IPS-15b (cell line): ENCODE results near the gene TADA2A.
"Not testable (repeated sequence)": the region's sequence is repeated elsewhere in the genome, so short reads cannot be mapped to it uniquely, and the experiment has no call there.

ENCODE experiments used
- H3K27me3 ChIP-seq: one replicate; pipeline ENCODE4 v1.6.1; 2013; ENCODE audit warnings: low read length; ENCODE audit not compliant: control insufficient read depth, insufficient read depth
- H3K36me3 ChIP-seq: one replicate; pipeline ENCODE4 v1.6.1; 2013; ENCODE audit warnings: low read length; ENCODE audit not compliant: control insufficient read depth, insufficient read depth
- H3K4me1 ChIP-seq: one replicate; pipeline ENCODE4 v1.6.1; 2013; ENCODE audit warnings: mild to moderate bottlenecking, low read length; ENCODE audit not compliant: control insufficient read depth, insufficient read depth
- H3K4me3 ChIP-seq: one replicate; pipeline ENCODE4 v1.5.1; 2013; ENCODE audit warnings: low read depth, low read length
- H3K9ac ChIP-seq: one replicate; pipeline ENCODE4 v1.6.1; 2013; ENCODE audit warnings: low read depth, mild to moderate bottlenecking, low read length
- H3K9me3 ChIP-seq: one replicate; pipeline ENCODE4 v1.6.1; 2013; ENCODE audit warnings: mild to moderate bottlenecking, low read length; ENCODE audit not compliant: control insufficient read depth, insufficient read depth

Gene TADA2A

DNA sequence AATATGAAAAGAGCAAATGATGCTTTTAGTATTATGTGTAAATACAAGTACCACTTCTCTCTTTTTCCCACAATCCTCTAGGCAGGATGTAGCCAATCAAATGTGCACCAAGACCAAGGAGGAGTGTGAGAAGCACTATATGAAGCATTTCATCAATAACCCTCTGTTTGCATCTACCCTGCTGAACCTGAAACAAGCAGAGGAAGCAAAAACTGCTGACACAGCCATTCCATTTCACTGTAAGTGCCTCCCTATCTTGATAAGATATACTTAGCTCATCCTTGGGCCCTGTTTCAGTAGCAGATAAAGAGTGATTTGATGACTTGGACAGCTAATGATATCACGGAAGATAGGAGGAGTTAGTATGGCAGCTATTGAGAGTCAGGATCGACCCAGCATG is 33.7 kb downstream of the TADA2A start:
- H3K36me3 ChIP-seq = peaks cover 7% of the 10 kb centered on the region
- no peak overlapping the region for H3K9ac ChIP-seq
- H3K27me3 ChIP-seq = no peaks in the 10 kb centered on the region
- no peaks in the 10 kb centered on the region for H3K4me1 ChIP-seq
- no peaks in the 10 kb centered on the region for H3K9me3 ChIP-seq
- no peak overlapping the region for H3K4me3 ChIP-seq

DNA sequence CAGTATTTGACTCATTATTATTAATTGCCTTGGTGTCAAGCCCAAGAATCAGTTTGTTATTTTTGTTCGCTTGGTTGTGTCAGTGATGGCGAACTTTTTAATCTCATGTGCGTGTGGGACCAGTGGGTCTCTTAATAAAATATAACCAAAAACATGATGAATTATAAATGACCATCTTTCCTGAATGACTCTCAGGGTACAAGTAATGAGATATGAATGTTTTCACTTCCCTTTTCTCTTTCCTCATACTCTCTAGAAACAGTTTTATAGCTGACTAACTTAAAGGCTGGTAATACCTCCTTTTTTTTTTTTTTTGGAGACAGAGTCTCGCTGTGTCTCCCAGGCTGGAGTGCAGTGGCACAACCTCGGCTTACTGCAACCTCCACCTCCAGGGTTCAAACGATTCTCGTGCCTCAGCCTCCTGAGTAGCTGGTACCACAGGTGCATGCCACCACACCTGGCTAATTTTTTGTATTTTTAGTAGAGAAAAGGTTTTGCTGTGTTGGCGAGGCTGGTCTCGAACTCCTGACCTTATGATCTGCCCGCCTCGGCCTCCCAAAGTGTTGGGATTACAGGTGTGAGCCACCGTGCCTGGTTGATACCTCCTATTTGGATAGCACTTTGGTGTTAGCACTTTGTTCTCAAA is 34.8 kb downstream of the TADA2A start:
- H3K4me3 ChIP-seq, H3K9me3 ChIP-seq, H3K9ac ChIP-seq, H3K36me3 ChIP-seq, H3K4me1 ChIP-seq, H3K27me3 ChIP-seq: not testable (repeated sequence)

DNA sequence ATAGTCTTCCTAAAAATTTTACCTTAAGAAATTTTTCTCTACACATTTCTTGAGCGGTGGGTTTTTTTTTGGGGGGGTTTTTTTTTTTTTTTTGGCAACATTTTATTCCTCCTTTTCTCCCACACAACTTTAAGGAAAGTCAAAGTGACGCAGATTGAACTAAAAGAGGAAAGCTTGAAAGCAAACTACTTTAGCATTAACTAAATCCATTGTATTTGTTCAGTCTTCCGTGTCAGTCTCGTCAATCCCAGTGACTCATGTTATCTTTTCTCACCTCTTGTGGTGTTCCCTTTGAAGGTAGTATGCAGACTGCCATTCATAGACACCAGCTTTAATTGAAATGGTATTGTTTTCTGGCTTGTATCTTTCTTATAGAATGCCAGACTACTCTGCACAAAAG is 39.3 kb downstream of the TADA2A start:
- Histone ChIP-seq H3K9ac (no peak overlapping the region), H3K4me1 (no peaks in the 10 kb centered on the region), H3K4me3 (no peak overlapping the region), H3K9me3 (no peaks in the 10 kb centered on the region), H3K27me3 (no peaks in the 10 kb centered on the region), H3K36me3 (peaks cover 3% of the 10 kb centered on the region)

DNA sequence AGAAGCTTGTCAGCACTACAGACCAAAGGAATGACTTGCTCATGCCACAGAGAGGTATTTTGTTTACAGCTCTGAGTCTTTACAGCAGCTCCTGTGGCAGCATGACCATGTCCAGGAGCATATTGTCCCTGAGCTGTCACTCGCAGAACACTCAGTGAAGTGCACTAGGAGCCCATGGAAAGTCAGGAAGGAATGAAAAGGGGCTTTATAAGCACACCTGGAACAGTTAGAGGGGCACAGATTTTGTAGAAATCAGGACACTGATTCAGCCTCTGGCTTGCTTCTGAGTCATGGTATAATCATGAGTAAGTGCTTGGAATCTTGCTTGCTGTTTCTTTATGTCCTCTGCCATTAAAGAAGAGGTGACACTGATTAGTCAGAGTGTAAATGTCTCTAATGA is 41.0 kb downstream of the TADA2A start:
- Histone ChIP-seq H3K36me3 (no peaks in the 10 kb centered on the region), H3K4me1 (no peaks in the 10 kb centered on the region), H3K4me3 (no peak overlapping the region), H3K27me3 (no peaks in the 10 kb centered on the region), H3K9ac (no peak overlapping the region), H3K9me3 (no peaks in the 10 kb centered on the region)

DNA sequence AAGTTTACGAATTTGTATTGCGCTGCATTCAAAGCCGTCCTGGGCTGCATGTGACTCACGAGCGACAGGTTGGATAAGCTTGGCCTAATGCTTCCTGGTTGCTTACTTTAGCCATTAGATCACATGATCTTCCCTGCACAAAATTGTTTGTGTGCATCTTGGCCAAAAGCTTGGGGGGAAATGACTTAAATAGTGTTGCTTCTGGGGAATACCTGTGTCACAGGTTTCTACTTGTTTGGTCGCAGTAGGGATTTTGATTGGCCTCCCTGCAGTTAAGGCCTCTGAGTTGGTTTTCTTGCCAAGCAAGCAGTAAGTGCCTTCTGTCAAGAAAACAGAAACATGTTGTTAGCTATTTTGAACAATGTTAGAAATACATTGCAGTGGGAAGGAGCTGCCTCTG is 43.4 kb downstream of the TADA2A start:
- Histone ChIP-seq H3K9me3 (no peaks in the 10 kb centered on the region), H3K36me3 (no peaks in the 10 kb centered on the region), H3K4me1 (no peaks in the 10 kb centered on the region), H3K27me3 (no peaks in the 10 kb centered on the region), H3K4me3 (no peak overlapping the region), H3K9ac (no peak overlapping the region)

DNA sequence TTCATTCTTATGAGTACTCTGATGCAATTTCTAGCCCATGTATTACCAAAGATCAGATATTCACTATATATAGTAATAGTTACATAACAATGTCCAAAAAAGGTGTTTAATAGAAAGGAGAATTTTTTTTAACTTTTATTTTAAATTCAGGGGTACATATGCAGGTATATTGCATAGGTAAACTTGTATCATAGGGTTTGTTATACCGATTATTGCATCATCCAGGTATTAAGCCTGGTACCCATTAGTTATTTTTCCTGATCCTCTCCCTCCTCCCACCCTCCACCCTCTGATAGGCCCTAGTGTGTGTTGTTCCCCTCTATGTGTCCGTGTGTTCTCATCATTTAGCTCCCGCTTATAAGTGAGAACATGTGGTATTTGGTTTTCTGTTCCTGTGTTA is 51.1 kb downstream of the TADA2A start:
- not testable (repeated sequence) for H3K9ac ChIP-seq, H3K27me3 ChIP-seq, H3K9me3 ChIP-seq, H3K4me3 ChIP-seq, H3K36me3 ChIP-seq, H3K4me1 ChIP-seq

DNA sequence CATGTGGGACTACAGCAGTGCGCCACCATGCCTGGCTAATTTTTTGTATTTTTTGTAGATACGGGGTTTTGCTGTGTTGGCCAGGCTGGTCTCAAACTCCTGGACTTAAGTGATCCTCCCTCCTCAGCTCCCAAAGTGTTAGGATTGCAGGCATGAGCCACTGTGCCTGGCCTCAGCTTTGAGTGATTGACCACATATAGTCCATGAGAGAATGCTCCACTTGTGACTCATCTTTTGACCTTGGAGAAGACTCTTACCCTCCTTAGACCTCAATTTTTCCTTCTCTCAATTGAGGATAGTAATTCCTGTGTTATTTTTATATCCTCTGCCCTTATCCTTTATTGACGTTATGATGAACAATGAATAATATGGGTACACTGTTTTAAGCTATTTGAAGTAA is 52.1 kb downstream of the TADA2A start:
- no peak overlapping the region for H3K9ac ChIP-seq
- no peak overlapping the region for H3K4me3 ChIP-seq
- H3K27me3 ChIP-seq = no peaks in the 10 kb centered on the region
- H3K4me1 ChIP-seq = no peaks in the 10 kb centered on the region
- H3K9me3 ChIP-seq = no peaks in the 10 kb centered on the region
- H3K36me3 ChIP-seq = no peaks in the 10 kb centered on the region

DNA sequence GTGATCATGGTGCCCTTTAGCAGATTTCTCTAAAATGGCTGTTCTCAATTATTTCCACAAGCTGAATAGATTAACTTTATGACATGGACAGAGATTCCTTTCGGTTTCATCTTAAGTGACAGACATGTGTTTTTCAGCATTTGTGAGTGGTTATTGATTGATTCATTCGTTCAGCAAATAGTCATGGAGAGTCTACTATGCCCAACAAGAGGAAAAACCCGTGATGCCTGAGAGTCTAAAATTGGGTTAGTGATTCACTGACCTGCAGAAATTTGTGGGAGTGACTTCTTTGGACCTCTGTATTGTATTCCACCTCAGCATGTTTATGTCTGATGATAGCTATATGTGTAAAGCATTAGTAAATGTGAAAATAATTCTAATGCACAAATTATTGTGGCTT is 55.0 kb downstream of the TADA2A start:
- H3K36me3 ChIP-seq = no peaks in the 10 kb centered on the region
- H3K4me1 ChIP-seq = no peaks in the 10 kb centered on the region
- no peaks in the 10 kb centered on the region for H3K9me3 ChIP-seq
- H3K9ac ChIP-seq = no peak overlapping the region
- H3K4me3 ChIP-seq = no peak overlapping the region
- no peaks in the 10 kb centered on the region for H3K27me3 ChIP-seq

DNA sequence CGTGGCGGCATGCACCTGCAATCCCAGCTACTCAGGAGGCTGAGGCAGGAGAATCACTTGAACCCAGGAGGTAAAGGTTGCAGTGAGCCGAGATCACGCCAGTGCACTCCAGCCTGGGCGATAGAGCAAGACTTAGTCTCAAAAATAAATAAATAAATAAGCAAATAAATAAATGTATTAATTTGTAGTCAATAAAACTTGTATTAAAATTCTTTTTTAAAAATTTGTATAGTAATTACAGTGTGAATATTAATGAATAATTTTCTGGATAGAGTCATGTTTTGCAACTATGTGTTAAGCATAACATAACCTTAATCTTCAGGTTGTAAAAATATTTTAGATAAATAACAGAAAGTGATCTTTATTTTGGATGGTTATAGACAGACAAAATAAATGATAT is 55.8 kb downstream of the TADA2A start:
- H3K9me3 ChIP-seq = no peaks in the 10 kb centered on the region
- H3K4me3 ChIP-seq = no peak overlapping the region
- H3K27me3 ChIP-seq = no peaks in the 10 kb centered on the region
- H3K9ac ChIP-seq = no peak overlapping the region
- no peaks in the 10 kb centered on the region for H3K4me1 ChIP-seq
- H3K36me3 ChIP-seq = no peaks in the 10 kb centered on the region

DNA sequence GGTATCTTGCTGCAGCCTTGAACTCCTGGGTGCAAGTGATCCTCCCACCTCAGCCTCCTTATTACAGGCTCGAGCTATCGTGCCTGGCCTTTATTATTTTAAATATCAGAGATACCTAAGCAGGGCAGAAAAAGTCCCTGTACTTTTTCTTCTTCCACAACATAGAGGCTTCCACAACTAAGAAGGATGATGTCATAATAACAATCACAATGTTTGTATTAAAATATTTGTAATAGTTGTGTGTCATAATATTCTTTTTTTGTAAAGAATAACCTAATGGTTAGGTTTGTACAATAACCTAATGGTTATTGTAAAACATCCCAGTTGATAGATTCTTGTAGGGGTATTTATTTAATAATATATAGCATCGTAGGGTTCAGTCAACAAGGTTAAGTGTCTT is 56.4 kb downstream of the TADA2A start:
- Histone ChIP-seq H3K4me3 (no peak overlapping the region), H3K4me1 (no peaks in the 10 kb centered on the region), H3K27me3 (no peaks in the 10 kb centered on the region), H3K36me3 (no peaks in the 10 kb centered on the region), H3K9ac (no peak overlapping the region), H3K9me3 (no peaks in the 10 kb centered on the region)

DNA sequence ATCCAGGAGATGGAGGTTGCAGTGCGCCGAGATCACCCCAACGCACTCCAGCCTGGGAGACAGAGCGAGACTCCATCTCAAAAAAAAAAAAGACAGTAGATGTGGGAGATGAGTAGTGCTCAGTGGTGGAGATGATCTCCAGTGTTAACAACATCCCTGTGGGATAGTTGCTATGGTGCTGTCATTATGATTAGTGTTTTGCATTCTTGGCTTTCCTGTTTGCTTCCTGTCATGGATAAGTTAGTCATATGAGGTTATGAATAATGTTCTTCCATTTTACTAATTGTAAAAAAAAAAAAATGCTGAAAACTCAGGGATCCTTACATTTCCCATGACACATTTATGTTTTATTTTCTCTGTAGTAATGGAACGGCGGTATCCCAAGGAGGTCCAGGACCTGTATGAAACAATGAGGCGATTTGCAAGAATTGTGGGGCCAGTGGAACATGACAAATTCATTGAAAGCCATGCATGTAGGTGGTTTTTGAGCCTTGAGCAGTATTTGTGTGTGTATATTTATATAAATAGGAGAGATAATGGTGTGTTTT is 58.5 kb downstream of the TADA2A start:
- Histone ChIP-seq H3K4me1 (no peaks in the 10 kb centered on the region), H3K4me3 (no peak overlapping the region), H3K27me3 (no peaks in the 10 kb centered on the region), H3K9ac (no peak overlapping the region), H3K36me3 (no peaks in the 10 kb centered on the region), H3K9me3 (no peaks in the 10 kb centered on the region)

DNA sequence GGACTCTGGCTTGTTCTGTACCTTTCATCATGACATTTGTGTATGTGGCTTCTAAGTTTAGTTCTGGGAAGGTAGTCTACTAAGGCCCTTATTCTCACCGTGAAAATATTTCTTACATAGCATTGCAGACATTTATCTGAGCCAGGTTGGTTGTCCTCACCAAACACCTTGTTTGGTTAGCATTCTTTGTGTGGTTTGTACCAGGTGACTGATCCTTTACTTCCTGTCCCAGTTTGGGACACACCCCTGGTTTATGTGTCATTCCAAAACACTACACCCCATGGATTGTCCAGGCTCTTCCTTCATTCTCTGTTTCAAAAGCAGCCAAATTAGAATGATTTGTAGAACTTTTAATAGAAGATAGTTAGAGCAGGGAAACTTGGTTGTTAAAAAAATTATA is 59.8 kb downstream of the TADA2A start:
- H3K9me3 ChIP-seq = no peaks in the 10 kb centered on the region
- no peaks in the 10 kb centered on the region for H3K4me1 ChIP-seq
- H3K27me3 ChIP-seq = no peaks in the 10 kb centered on the region
- no peak overlapping the region for H3K4me3 ChIP-seq
- H3K9ac ChIP-seq = no peak overlapping the region
- no peaks in the 10 kb centered on the region for H3K36me3 ChIP-seq
